PC-9 (cell line): ENCODE data around the gene HSBP1L1. TPM values are rescaled to one million over a fixed set of nuclear protein-coding genes. Genes with fewer than 3 reads are reported as not detected.

Experiments
- BruUV-seq: library from RNA; stranded (reverse); fragments of 400-500 nt; replicated peaks from 2 replicates; lab custom pipeline; 2021; lab: Mats Ljungman, UMichigan
- CTCF ChIA-PET: fragments of 300-600 bp; sonication (Branson Sonifier 250); formaldehyde crosslinking; loops from one replicate; lab custom pipeline; 2022; ENCODE audit warnings: antibody characterized with exemption; lab: Charles Lee
- POLR2A ChIA-PET: fragments of 300-600 bp; sonication (Branson Sonifier 250); formaldehyde crosslinking; loops from one replicate; lab custom pipeline; 2022; ENCODE audit warnings: antibody characterized with exemption; ENCODE audit not compliant: unreplicated experiment; lab: Charles Lee
- DNase-seq, 2 experiments: peaks; one replicate each; pipeline versions ENCODE4 v3.0.0 to v3.0.0-alpha.2; 2015 to 2022; ENCODE audit warnings: mixed read lengths in 1 of 2
- H2AFZ ChIP-seq: fragments of 200-600 bp; sonication (generic); 2 replicates; pipeline ENCODE4 v1.8.1; 2017; ENCODE audit warnings: antibody characterized with exemption
- H3F3A ChIP-seq: fragments of 200-600 bp; sonication (generic); 2 replicates; pipeline ENCODE4 v1.8.1; 2017; ENCODE audit warnings: antibody characterized with exemption, mild to moderate bottlenecking, low read depth; ENCODE audit not compliant: insufficient read depth
- H3K27ac ChIP-seq: fragments of 200-600 bp; sonication (generic); 2 replicates; pipeline ENCODE4 v1.6.1; 2016; ENCODE audit warnings: mixed run types
- H3K27me3 ChIP-seq: fragments of 200-600 bp; sonication (generic); 2 replicates; pipeline ENCODE4 v1.6.1; 2016; ENCODE audit warnings: low read depth, mixed run types; ENCODE audit not compliant: insufficient read depth
- H3K36me3 ChIP-seq: fragments of 200-600 bp; sonication (generic); 2 replicates; pipeline ENCODE4 v1.6.1; 2016; ENCODE audit warnings: low read depth, mixed run types
- H3K4me1 ChIP-seq: fragments of 200-600 bp; sonication (generic); replicated peaks from 2 replicates; pipeline ENCODE4 v1.6.1; 2016; ENCODE audit warnings: mixed run types; ENCODE audit not compliant: insufficient read depth
- H3K4me2 ChIP-seq: fragments of 200-600 bp; sonication (generic); 2 replicates; pipeline ENCODE4 v1.6.1; 2017; ENCODE audit warnings: mixed run types
- H3K4me3 ChIP-seq: fragments of 200-600 bp; sonication (generic); 2 replicates; pipeline ENCODE4 v1.6.1; 2016; ENCODE audit warnings: mixed run types
- H3K79me2 ChIP-seq: fragments of 200-600 bp; sonication (generic); 2 replicates; pipeline ENCODE4 v1.6.1; 2017; ENCODE audit warnings: low read depth, mixed run types
- H3K9me2 ChIP-seq: fragments of 200-600 bp; sonication (generic); 2 replicates; pipeline ENCODE4 v1.8.1; 2017; ENCODE audit warnings: mild to moderate bottlenecking; ENCODE audit not compliant: insufficient read depth
- H3K9me3 ChIP-seq: fragments of 200-600 bp; sonication (generic); 2 replicates; pipeline ENCODE4 v1.8.1; 2016; ENCODE audit warnings: low read depth; ENCODE audit not compliant: insufficient read depth
- H4K20me1 ChIP-seq: fragments of 200-600 bp; sonication (generic); 2 replicates; pipeline ENCODE4 v1.8.1; 2017; ENCODE audit not compliant: insufficient read depth
- EZH2 ChIP-seq: fragments of 200-600 bp; sonication (generic); IDR thresholded peaks from 2 replicates; pipeline ENCODE4 v1.8.0; 2017; ENCODE audit warnings: antibody characterized with exemption, low read depth
- intact Hi-C: fragments of 100-400 bp; cut with micrococcal nuclease; formaldehyde crosslinking; loops from one replicate; pipeline ENCODE4 v1.10.0; 2022; ENCODE audit not compliant: unreplicated experiment
- total RNA-seq: library from RNA; stranded (reverse); gene quantifications from 2 replicates; pipeline ENCODE4 v1.2.3, GENCODE V29; 2021
- TF ChIP-seq, protein P1 (sequence below): fragments of 200-600 bp; sonication (generic); conservative IDR thresholded peaks from 2 replicates; pipeline ENCODE4 v1.6.1; 2017; ENCODE audit warnings: mixed run types, antibody characterized with exemption, mild to moderate bottlenecking, moderate library complexity

The HSBP1L1 gene
- total RNA-seq, 1 experiment from 2014 or later: 41.5 TPM

DNA sequence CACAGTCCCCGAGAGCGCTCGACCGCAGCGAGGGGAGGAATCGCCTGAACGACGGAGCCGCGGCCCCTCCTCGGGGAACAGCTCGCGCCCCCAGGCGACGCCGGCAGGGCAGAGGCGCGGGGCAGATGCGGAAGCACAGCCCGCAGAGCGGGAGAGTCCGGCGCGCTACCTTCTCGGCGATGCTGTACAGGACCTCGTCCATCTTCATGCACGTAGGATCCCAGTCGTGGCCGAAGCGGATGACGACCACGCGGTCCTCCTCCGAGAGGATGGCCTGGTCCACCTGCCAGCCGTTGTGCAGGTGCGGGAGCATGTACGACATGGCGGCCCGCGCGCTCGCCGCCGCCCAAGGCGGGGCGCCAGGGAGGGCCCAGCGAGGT is 23.6 kb downstream of the HSBP1L1 start:
- Histone ChIP-seq H3K4me3 (peak overlapping the region; percentile 88), H3K36me3 (peaks cover 21% of the 10 kb centered on the region; the same call in 1 of the 2 replicates), H3K79me2 (peaks cover 58% of the 10 kb centered on the region), H3K9me2 (no peaks in the 10 kb centered on the region), H3K9me3 (no peaks in the 10 kb centered on the region), H3K27ac (peak overlapping the region; percentile 82), H3K4me2 (peak overlapping the region; percentile 98), H4K20me1 (peaks cover 48% of the 10 kb centered on the region), H3K4me1 (peaks cover 27% of the 10 kb centered on the region), H3F3A (peaks cover 22% of the 10 kb centered on the region), H3K27me3 (no peaks in the 10 kb centered on the region), H2AFZ (peak overlapping the region; percentile 88)
- POLR2A ChIA-PET: interaction anchor here (1.1 kb wide), 1 partner anchor 26 kb away, joined by 14 read pairs; no protein-coding TSS in a partner anchor
- CTCF ChIA-PET: no interaction called here
- BruUV-seq: no TSS peak
- DNase-seq: peak; percentile 50 to 66
- TF ChIP-seq EZH2: no peak
- TF ChIP-seq, protein P1, sequence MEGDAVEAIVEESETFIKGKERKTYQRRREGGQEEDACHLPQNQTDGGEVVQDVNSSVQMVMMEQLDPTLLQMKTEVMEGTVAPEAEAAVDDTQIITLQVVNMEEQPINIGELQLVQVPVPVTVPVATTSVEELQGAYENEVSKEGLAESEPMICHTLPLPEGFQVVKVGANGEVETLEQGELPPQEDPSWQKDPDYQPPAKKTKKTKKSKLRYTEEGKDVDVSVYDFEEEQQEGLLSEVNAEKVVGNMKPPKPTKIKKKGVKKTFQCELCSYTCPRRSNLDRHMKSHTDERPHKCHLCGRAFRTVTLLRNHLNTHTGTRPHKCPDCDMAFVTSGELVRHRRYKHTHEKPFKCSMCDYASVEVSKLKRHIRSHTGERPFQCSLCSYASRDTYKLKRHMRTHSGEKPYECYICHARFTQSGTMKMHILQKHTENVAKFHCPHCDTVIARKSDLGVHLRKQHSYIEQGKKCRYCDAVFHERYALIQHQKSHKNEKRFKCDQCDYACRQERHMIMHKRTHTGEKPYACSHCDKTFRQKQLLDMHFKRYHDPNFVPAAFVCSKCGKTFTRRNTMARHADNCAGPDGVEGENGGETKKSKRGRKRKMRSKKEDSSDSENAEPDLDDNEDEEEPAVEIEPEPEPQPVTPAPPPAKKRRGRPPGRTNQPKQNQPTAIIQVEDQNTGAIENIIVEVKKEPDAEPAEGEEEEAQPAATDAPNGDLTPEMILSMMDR: no peak; the same call in 1 of the 2 replicates
- intact Hi-C loops: loop anchor here (2.0 kb wide), 1 partner anchor 47 kb away; the partner anchor contains the start of gene RBFA

DNA sequence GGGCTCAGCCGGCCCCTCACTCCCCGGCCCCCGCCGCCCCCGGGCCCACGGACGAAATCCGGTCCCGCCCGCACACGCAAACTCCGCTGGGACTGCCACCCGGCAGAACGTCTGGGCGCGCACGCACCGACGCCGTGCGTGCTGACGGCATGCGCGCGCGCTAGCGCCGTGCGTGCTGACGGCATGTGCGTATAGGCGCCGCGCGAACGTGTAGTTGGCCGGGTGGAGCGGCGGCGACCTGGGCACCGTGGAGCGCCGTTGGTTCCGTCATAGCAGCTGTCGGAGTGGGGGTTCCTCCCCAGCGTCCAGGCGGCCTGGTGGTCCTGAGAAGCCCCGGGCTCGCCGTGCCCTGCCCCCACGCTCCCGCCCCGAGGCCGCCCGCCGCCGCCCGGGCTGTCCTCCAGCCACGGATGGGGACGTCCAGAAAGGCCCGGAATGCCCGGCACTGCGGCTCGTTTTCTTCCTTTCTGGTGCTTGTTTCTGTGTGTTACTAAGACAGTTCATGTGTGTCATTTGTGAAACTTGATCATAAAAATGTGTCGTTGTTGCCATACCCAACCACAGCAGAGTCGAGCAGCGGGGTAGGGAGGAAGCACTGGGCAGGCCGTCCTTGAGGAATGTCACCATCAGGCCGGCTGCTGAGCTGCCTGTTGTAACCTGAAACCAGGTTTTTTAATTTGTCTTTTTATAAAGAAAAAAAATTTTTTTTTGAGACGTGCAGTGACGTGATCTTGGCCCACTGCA is 24.2 kb downstream of the HSBP1L1 start, which contains the start of gene TXNL4A:
Gene TXNL4A, minus strand, starts transcription at position 113 of the 744 bp plus-strand sequence. CDS start 171 bp downstream, outside the sequence.
- H3K27me3 ChIP-seq: no peaks in the 10 kb centered on the region
- POLR2A ChIA-PET: interaction anchor here (0.6 to 1.1 kb wide), 4 partner anchors 26 to 191 kb away, joined by 4 to 18 read pairs (median 9); partner anchors contain the start of gene RBFA
- DNase-seq: peak; percentile 67 to 70
- TF ChIP-seq, protein P1: no peak
- no peak for TF ChIP-seq EZH2
- intact Hi-C loops: loop anchor here (2.0 kb wide), 1 partner anchor 46 kb away; the partner anchor contains the start of gene RBFA
- CTCF ChIA-PET: no interaction called here
- H3K4me3 ChIP-seq: peak within 1 kb of the TSS; percentile 88
- peaks cover 23% of the 10 kb centered on the region for H3K4me1 ChIP-seq
- peak within 1 kb of the TSS; percentile 98 for H3K4me2 ChIP-seq
- TSS peak; percentile 83 for BruUV-seq
- H3K36me3 ChIP-seq: peaks cover 21% of the 10 kb centered on the region; the same call in 1 of the 2 replicates
- peaks cover 22% of the 10 kb centered on the region for H3F3A ChIP-seq
- peak within 1 kb of the TSS; percentile 82 for H3K27ac ChIP-seq
- no peaks in the 10 kb centered on the region for H3K9me2 ChIP-seq
- peak within 1 kb of the TSS; percentile 88 for H2AFZ ChIP-seq
- no peaks in the 10 kb centered on the region for H3K9me3 ChIP-seq
- H3K79me2 ChIP-seq: peaks cover 52% of the 10 kb centered on the region
- H4K20me1 ChIP-seq: peaks cover 42% of the 10 kb centered on the region

DNA sequence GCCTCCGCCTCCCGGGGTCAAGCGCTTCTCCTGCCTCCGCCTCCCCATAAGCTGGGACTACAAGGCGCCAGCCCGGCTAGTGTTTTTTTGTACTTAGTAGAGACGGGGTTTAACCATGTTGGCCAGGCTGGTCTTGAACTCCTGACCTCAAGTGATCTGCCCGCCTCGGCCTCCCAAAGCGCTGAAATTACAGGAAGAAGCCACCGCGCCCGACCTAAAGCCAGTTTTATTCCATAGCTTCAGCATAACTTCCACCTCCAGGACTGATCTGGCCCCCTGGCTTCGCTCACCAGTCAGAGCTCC is 24.7 kb downstream of the HSBP1L1 start:
- peaks cover 20% of the 10 kb centered on the region; the same call in 1 of the 2 replicates for H3K36me3 ChIP-seq
- ChIA-PET POLR2A (interaction anchor here (0.6 to 1.1 kb wide), 3 partner anchors 45 to 190 kb away, joined by 4 to 18 read pairs (median 4); partner anchors contain the start of gene RBFA), CTCF (no interaction called here)
- no peak for DNase-seq
- H3K27ac ChIP-seq: peak overlapping the region; percentile 82
- H3K4me2 ChIP-seq: peak overlapping the region; percentile 87
- TF ChIP-seq, protein P1: no peak
- no peak for TF ChIP-seq EZH2
- intact Hi-C loops: loop anchor here (2.0 kb wide), 1 partner anchor 46 kb away; the partner anchor contains the start of gene RBFA
- peak overlapping the region; percentile 88 for H2AFZ ChIP-seq
- peak overlapping the region; percentile 88 for H3K4me3 ChIP-seq
- peaks cover 23% of the 10 kb centered on the region for H3K4me1 ChIP-seq
- H3K79me2 ChIP-seq: peaks cover 47% of the 10 kb centered on the region
- H4K20me1 ChIP-seq: peaks cover 37% of the 10 kb centered on the region
- no TSS peak for BruUV-seq
- H3K9me3 ChIP-seq: no peaks in the 10 kb centered on the region
- no peaks in the 10 kb centered on the region for H3K9me2 ChIP-seq
- peaks cover 22% of the 10 kb centered on the region for H3F3A ChIP-seq
- H3K27me3 ChIP-seq: no peaks in the 10 kb centered on the region
